Uterus (tissue), 4 donors: Measurements from ENCODE around the gene MAP10. TPM values are rescaled to one million over a fixed set of nuclear protein-coding genes. Genes with fewer than 3 reads are reported as not detected.

Experiments
- DNase-seq, 2 donors: peaks; one replicate each; pipeline ENCODE4 v3.0.0-alpha.2; 2019 to 2020
- H3K27ac ChIP-seq, 2 donors: fragments of 200-600 bp; sonication (generic); 1 replicate in 1 of 2; 2 replicates in 1 of 2; pipeline ENCODE4 v1.5.1; 2016 to 2018
- H3K27me3 ChIP-seq, 2 donors: fragments of 200-600 bp; sonication (generic); one replicate each; pipeline ENCODE4 v1.5.1; 2018 to 2019; ENCODE audit warnings: control low read depth in 1 of 2
- H3K36me3 ChIP-seq, 2 donors: fragments of 200-600 bp; sonication (generic); one replicate each; pipeline ENCODE4 v1.5.1; 2019; ENCODE audit warnings: control low read depth in 1 of 2
- H3K4me1 ChIP-seq, 2 donors: fragments of 200-600 bp; sonication (generic); one replicate each; pipeline ENCODE4 v1.5.1; 2018 to 2019; ENCODE audit warnings: control low read depth in 1 of 2
- H3K4me3 ChIP-seq, 2 donors: fragments of 200-600 bp; sonication (generic); 1 replicate in 1 of 2; 2 replicates in 1 of 2; pipeline ENCODE4 v1.5.1; 2018 to 2019; ENCODE audit warnings: mild to moderate bottlenecking in 1 of 2
- H3K9me3 ChIP-seq, 2 donors: fragments of 200-600 bp; sonication (generic); one replicate each; pipeline ENCODE4 v1.5.1; 2019; ENCODE audit warnings: control low read depth in 1 of 2
- CTCF ChIP-seq, 4 experiments: fragments of 200-600 bp in 2 of 4; fragments of 450-650 bp in 2 of 4; sonication (generic) in 2 of 4; IDR thresholded peaks; one replicate each; pipeline ENCODE4 v1.5.1; 2016 to 2019; ENCODE audit warnings: antibody characterized with exemption in 4 of 4, mild to moderate bottlenecking in 2 of 4, moderate library complexity in 1 of 4
- POLR2A ChIP-seq, 2 donors: fragments of 450-650 bp; IDR thresholded peaks; one replicate each; pipeline ENCODE4 v1.6.1; 2016; ENCODE audit warnings: antibody characterized with exemption in 2 of 2, mild to moderate bottlenecking in 1 of 2, moderate library complexity in 1 of 2
- intact Hi-C: fragments of 100-400 bp; cut with DNase I; formaldehyde crosslinking; loops from one replicate; pipeline ENCODE4 v1.15.1; 2023; ENCODE audit warnings: low total_unique reads
- total RNA-seq, 4 donors: library from RNA; depleted of rRNA in 3 of 4; stranded (reverse); fragments of >200 nt in 3 of 4; gene quantifications; one replicate each; pipeline versions ENCODE4 v1.1.0 to v1.2.4, GENCODE V29; 2014 to 2023
- donor health status: DM: yes; HTN: yes; CAD: no.

The MAP10 gene
- total RNA-seq, 4 donors from 2014 or later, result 0.59 to 5.0 (median 2.7) TPM

GRCh38 chr1:232826318-232826717 lies 21.1 kb downstream of the MAP10 start:
- H3K27ac ChIP-seq, result no peak overlapping the region
- H3K27me3 ChIP-seq, result no peaks in the 10 kb centered on the region
- no peaks in the 10 kb centered on the region for H3K9me3 ChIP-seq
- no peak overlapping the region for H3K4me3 ChIP-seq
- no peaks in the 10 kb centered on the region for H3K36me3 ChIP-seq
- intact Hi-C loops, result no loop called here
- no peaks in the 10 kb centered on the region for H3K4me1 ChIP-seq
- DNase-seq, result no peak
- TF ChIP-seq POLR2A (IDR thresholded peaks at IDR 0.05) (no peak), CTCF (IDR thresholded peaks at IDR 0.05) (no peak)

- no peaks in the 10 kb centered on the region for H3K36me3 ChIP-seq
- DNase-seq, result no peak
These were observed 25.4 kb downstream of the MAP10 start for GRCh38 chr1:232830661-232831060.

GRCh38 chr1:232831895-232832294 lies 26.7 kb downstream of the MAP10 start:
- DNase-seq, result no peak
- H3K27me3 ChIP-seq, result no peaks in the 10 kb centered on the region
- no peak overlapping the region for H3K4me3 ChIP-seq
- TF ChIP-seq POLR2A (IDR thresholded peaks at IDR 0.05) (no peak), CTCF (IDR thresholded peaks at IDR 0.05) (no peak)
- intact Hi-C loops, result no loop called here
- no peaks in the 10 kb centered on the region for H3K4me1 ChIP-seq
- no peaks in the 10 kb centered on the region for H3K9me3 ChIP-seq
- no peaks in the 10 kb centered on the region for H3K36me3 ChIP-seq
- H3K27ac ChIP-seq, result no peak overlapping the region

More at GRCh38 chr1:232830661-232831060, 25.4 kb downstream of the MAP10 start:
- Histone ChIP-seq H3K27me3 (no peaks in the 10 kb centered on the region), H3K27ac (no peak overlapping the region), H3K4me1 (no peaks in the 10 kb centered on the region), H3K4me3 (no peak overlapping the region), H3K9me3 (no peaks in the 10 kb centered on the region)
- TF ChIP-seq POLR2A (IDR thresholded peaks at IDR 0.05) (no peak), CTCF (IDR thresholded peaks at IDR 0.05) (no peak)
- intact Hi-C loops, result no loop called here

- Histone ChIP-seq H3K36me3 (no peaks in the 10 kb centered on the region), H3K4me3 (no peak overlapping the region), H3K27ac (peak overlapping the region in 1 of 2 donors; percentile 12), H3K9me3 (no peaks in the 10 kb centered on the region), H3K4me1 (no peaks in the 10 kb centered on the region), H3K27me3 (no peaks in the 10 kb centered on the region)
- no peak for DNase-seq
- intact Hi-C loops, result no loop called here
- no peak for TF ChIP-seq POLR2A (IDR thresholded peaks at IDR 0.05)
- TF ChIP-seq CTCF (IDR thresholded peaks at IDR 0.05), result no peak
These were observed 28.9 kb downstream of the MAP10 start for GRCh38 chr1:232834066-232834465.

- Histone ChIP-seq H3K36me3 (no peaks in the 10 kb centered on the region), H3K4me1 (no peaks in the 10 kb centered on the region), H3K4me3 (no peak overlapping the region), H3K27me3 (no peaks in the 10 kb centered on the region), H3K27ac (no peak overlapping the region), H3K9me3 (no peaks in the 10 kb centered on the region)
- TF ChIP-seq POLR2A (IDR thresholded peaks at IDR 0.05), result no peak
- no peak for TF ChIP-seq CTCF (IDR thresholded peaks at IDR 0.05)
- no peak for DNase-seq
- intact Hi-C loops, result no loop called here
These were observed 29.9 kb downstream of the MAP10 start for GRCh38 chr1:232835166-232835565.
